GM10266 (cell line): ENCODE results near the gene IGSF9.

Source experiments
- DNase-seq: peaks from one replicate; pipeline ENCODE4 v3.0.0; 2012; ENCODE audit errors: extremely low spot score
- CTCF ChIP-seq: IDR thresholded peaks from 2 replicates; pipeline ENCODE4 v1.5.1; 2012; ENCODE audit warnings: mild to moderate bottlenecking, low read depth; ENCODE audit not compliant: control insufficient read depth, insufficient read depth; ENCODE audit errors: missing control alignments

The IGSF9 gene

DNA sequence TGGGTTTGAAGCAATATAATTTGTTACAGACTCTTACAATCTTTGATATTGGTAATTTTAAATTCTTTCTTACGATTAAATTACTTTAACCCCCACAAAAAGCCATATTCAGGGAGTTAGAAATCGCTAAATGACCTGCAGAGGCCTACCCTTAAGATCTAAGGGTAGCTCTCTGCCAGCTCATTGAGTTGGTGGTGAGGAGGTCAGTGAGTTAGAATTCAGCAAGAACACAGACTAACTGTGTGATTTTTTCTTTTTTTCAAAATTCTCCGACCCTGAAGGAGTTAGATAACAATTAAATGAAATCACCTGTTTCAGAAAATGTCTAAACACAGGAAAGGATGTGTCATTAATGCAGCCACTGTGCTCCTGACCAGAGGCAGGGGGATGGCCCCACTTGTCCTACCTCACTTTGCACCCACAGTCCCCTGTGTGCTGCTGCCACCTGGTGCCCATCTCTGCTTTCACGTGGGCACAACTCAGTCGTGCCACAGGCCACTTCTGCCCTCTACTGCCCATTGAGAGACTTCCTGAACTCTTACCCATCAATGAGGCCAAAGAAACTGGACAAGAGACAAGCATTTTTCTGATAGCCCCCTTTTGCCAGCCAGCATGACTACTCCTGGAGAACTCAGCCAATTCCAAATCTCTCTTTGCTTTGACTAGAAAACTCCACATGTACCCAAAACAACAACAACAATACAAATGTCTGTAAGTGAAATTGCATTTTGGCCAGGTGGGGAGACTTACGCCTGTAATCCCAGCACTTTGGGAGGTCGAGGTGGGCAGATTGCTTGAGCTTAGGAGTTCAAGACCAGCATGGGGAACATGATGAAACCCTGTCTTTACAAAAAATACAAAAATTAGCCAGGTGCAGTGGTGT lies 53.9 kb downstream of the IGSF9 start:
- DNase-seq: peak; percentile 73
- TF ChIP-seq CTCF: peak; percentile 99

- TF ChIP-seq CTCF: no peak
- no peak for DNase-seq
These were observed 55.0 kb downstream of the IGSF9 start for GRCh38 chr1:159890390-159890789.

GRCh38 chr1:159889821-159890252 lies 55.6 kb downstream of the IGSF9 start:
- no peak for TF ChIP-seq CTCF
- DNase-seq: peak; percentile 77

GRCh38 chr1:159889202-159889601 lies 56.2 kb downstream of the IGSF9 start:
- no peak for DNase-seq
- no peak for TF ChIP-seq CTCF

- no peak for TF ChIP-seq CTCF
- DNase-seq: no peak
These were observed 61.1 kb downstream of the IGSF9 start for GRCh38 chr1:159884296-159884695.

GRCh38 chr1:159883134-159883533 lies 62.3 kb downstream of the IGSF9 start:
- no peak for TF ChIP-seq CTCF
- no peak for DNase-seq

DNA sequence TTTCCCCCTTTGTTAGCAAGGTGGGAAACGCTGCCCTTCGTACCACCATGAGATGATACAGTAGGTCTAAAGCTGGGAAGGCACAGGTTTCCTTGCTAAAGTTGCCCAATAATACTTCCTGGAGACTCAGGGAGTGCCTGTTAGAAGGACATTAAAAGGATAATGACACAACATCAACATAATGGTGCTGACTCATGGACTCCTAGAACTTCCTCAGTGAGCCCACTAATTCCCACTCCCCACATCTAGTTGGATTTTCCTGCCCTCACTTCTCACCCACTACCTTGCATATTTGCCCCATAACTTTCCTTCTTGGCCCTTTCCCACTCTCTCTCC lies 62.9 kb downstream of the IGSF9 start:
- DNase-seq: no peak
- no peak for TF ChIP-seq CTCF
